ENCODE measurements around the gene KIF5C.

KIF5C gene

GRCh38 chr2:148981324-148981723, 106.3 kb downstream of the KIF5C start:
- H3K4me3 ChIP-seq (ENCODE audit: low read depth, low read length): no peak overlapping the region
- no peak for DNase-seq (ENCODE audit: low read depth)
- TF ChIP-seq CTCF (conservative IDR thresholded peaks at IDR 0.05; ENCODE audit: low read depth, low read length): no peak

GRCh38 chr2:148981781-148982180, 106.8 kb downstream of the KIF5C start:
- no peak overlapping the region for H3K4me3 ChIP-seq (ENCODE audit: low read depth, low read length)
- DNase-seq (ENCODE audit: low read depth): no peak
- TF ChIP-seq CTCF (conservative IDR thresholded peaks at IDR 0.05; ENCODE audit: low read depth, low read length): no peak

GRCh38 chr2:148982282-148982681, 107.3 kb downstream of the KIF5C start:
- no peak for TF ChIP-seq CTCF (conservative IDR thresholded peaks at IDR 0.05; ENCODE audit: low read depth, low read length)
- H3K4me3 ChIP-seq (ENCODE audit: low read depth, low read length): no peak overlapping the region
- DNase-seq (ENCODE audit: low read depth): no peak

GRCh38 chr2:148983896-148984295, 108.9 kb downstream of the KIF5C start:
- no peak for TF ChIP-seq CTCF (conservative IDR thresholded peaks at IDR 0.05; ENCODE audit: low read depth, low read length)
- DNase-seq (ENCODE audit: low read depth): no peak

GRCh38 chr2:148984449-148984848, 109.4 kb downstream of the KIF5C start:
- TF ChIP-seq CTCF (conservative IDR thresholded peaks at IDR 0.05; ENCODE audit: low read depth, low read length): no peak
- DNase-seq (ENCODE audit: low read depth): no peak
- H3K4me3 ChIP-seq (ENCODE audit: low read depth, low read length): no peak overlapping the region

More at GRCh38 chr2:148983896-148984295, 108.9 kb downstream of the KIF5C start:
- H3K4me3 ChIP-seq (ENCODE audit: low read depth, low read length): no peak overlapping the region

- H3K4me3 ChIP-seq (ENCODE audit: low read depth, low read length): no peak overlapping the region
- TF ChIP-seq CTCF (conservative IDR thresholded peaks at IDR 0.05; ENCODE audit: low read depth, low read length): no peak
- DNase-seq (ENCODE audit: low read depth): no peak
Measured at GRCh38 chr2:148987286-148987685, 112.3 kb downstream of the KIF5C start.

GRCh38 chr2:148988337-148988736, 113.3 kb downstream of the KIF5C start:
- DNase-seq (ENCODE audit: low read depth): no peak
- TF ChIP-seq CTCF (conservative IDR thresholded peaks at IDR 0.05; ENCODE audit: low read depth, low read length): no peak
- H3K4me3 ChIP-seq (ENCODE audit: low read depth, low read length): no peak overlapping the region

Measured in choroid plexus epithelial cell (primary cell).